NB4 (cell line): ENCODE data around the gene USP9Y.

Source experiments
- DNase-seq: peaks from one replicate; pipeline ENCODE4 v3.0.0; 2010; ENCODE audit warnings: low read depth
- H3K4me3 ChIP-seq: one replicate; pipeline ENCODE4 v1.5.1; 2011; ENCODE audit warnings: mild to moderate bottlenecking, low read depth, low read length, moderate library complexity
- CTCF ChIP-seq: IDR thresholded peaks from one replicate; pipeline ENCODE4 v1.5.1; 2012; ENCODE audit warnings: low read depth, low read length
- MAX ChIP-seq: IDR thresholded peaks from 2 replicates; pipeline ENCODE4 v1.6.1; 2011; ENCODE audit warnings: low read depth, low read length
- MYC ChIP-seq: IDR thresholded peaks from 2 replicates; pipeline ENCODE4 v1.6.1; 2011; ENCODE audit warnings: low read depth, low read length
- POLR2A ChIP-seq: IDR thresholded peaks from 2 replicates; pipeline ENCODE4 v1.6.1; 2011; ENCODE audit warnings: mild to moderate bottlenecking; ENCODE audit not compliant: insufficient read length; ENCODE audit errors: extremely low read depth

USP9Y gene

GRCh38 chrY:12715376-12715775, 14.3 kb downstream of the USP9Y start:
- no peak overlapping the region for H3K4me3 ChIP-seq
- DNase-seq, result no peak
- TF ChIP-seq MAX (no peak), POLR2A (no peak), CTCF (no peak), MYC (no peak)

GRCh38 chrY:12729746-12730145, 28.7 kb downstream of the USP9Y start:
- no peak for DNase-seq
- TF ChIP-seq MAX (no peak), MYC (no peak), POLR2A (no peak), CTCF (no peak)
- H3K4me3 ChIP-seq, result no peak overlapping the region

- TF ChIP-seq CTCF (no peak), MAX (no peak), POLR2A (no peak), MYC (no peak)
- no peak overlapping the region for H3K4me3 ChIP-seq
- DNase-seq, result no peak
Measured at GRCh38 chrY:12733625-12734024, 32.6 kb downstream of the USP9Y start.

GRCh38 chrY:12734051-12734450, 33.0 kb downstream of the USP9Y start:
- TF ChIP-seq POLR2A, result no peak
- TF ChIP-seq MYC, result no peak
- no peak for TF ChIP-seq MAX
- no peak for TF ChIP-seq CTCF
- no peak for DNase-seq
- no peak overlapping the region for H3K4me3 ChIP-seq

- H3K4me3 ChIP-seq, result no peak overlapping the region
- no peak for DNase-seq
- TF ChIP-seq CTCF, result no peak
- TF ChIP-seq POLR2A, result no peak
- TF ChIP-seq MYC, result no peak
- no peak for TF ChIP-seq MAX
Measured at GRCh38 chrY:12741414-12741813, 40.4 kb downstream of the USP9Y start.

- TF ChIP-seq MAX, result no peak
- TF ChIP-seq CTCF, result no peak
- TF ChIP-seq POLR2A, result no peak
- TF ChIP-seq MYC, result no peak
- no peak overlapping the region for H3K4me3 ChIP-seq
- DNase-seq, result no peak
Measured at GRCh38 chrY:12742725-12743124, 41.7 kb downstream of the USP9Y start.
